ENCODE data around the gene PTCSC3.
"Not testable (repeated sequence)": the region's sequence is repeated elsewhere in the genome, so short reads cannot be mapped to it uniquely, and the experiment has no call there.

The PTCSC3 gene

DNA sequence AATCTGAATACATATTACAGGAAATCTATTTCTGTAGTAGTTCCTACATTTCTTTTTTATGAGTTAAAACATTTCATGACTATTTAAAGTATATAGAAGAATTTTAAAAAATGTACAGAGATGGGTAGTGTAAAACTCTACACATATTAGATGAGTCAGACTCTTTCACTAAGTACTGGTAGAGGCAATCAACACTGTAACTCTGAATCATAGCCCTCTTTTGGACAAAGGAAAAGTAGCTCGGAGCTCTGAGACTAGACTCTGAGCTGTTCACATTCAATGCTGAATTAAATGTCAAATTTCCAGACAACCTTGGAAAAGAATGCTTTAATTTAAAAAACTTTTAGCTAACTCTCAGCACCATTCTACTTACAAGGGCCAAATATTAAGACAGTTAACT is 3.4 kb downstream of the PTCSC3 start:
- no peak for DNase-seq (ENCODE audit: low spot score)

DNA sequence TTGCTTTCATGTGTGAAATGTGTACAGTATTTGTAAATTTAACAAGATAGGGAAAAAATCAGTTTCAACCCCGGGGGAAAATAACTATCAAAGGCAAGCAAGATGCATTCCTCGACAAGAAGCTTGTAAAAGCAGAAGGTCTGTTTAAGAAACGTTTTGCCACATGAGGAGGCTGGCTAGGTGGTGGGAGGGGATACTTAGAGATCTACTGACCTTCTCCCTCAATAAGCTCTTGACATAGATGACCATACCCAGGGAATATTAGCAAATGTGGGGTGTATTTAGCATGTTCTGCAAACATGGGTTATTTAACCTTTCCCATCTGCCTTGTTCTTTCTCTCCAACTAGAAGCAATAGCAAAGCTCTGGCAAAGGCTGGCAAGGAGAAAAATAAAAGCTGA is 4.9 kb downstream of the PTCSC3 start:
- no peak for DNase-seq (ENCODE audit: low spot score)

DNA sequence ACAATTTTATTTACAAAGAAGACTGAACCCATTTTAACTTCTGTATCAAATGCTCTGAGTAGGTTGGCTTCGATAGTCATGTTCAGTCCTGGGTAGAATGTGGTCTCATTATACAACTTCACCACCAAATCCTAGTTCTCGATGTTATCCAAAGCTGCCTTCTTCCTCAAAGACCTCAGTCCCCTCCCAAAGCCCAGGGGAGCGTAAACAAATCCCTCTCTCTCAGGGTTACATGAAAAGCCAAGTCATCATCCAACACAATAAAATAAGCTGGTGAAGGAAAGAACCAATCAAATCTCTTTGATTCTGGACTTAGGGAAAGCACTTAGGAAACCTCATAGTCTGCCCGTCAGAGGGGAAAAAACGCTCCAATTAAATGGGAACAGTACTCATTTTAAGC is 9.1 kb downstream of the PTCSC3 start:
- DNase-seq (ENCODE audit: low spot score): no peak

DNA sequence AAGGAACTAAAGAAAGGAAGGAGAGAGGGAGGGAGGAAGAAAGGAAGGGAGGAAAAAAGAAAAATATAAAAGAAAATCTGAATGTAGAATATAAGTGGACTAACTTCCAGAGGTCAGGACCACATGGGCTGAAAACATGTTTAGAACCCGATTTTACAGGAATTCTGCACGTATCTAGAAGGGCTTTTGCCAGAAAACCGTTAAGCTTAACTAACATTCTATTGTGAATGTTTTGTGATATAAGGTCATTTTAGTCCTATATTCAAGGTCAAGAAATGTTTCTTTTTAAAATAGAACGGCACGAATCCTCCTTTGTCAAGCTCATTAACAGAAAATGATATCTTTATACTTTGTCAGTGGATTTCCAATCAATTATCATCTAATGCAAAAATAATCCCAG is 13.1 kb downstream of the PTCSC3 start:
- no peak for DNase-seq (ENCODE audit: low spot score)

DNA sequence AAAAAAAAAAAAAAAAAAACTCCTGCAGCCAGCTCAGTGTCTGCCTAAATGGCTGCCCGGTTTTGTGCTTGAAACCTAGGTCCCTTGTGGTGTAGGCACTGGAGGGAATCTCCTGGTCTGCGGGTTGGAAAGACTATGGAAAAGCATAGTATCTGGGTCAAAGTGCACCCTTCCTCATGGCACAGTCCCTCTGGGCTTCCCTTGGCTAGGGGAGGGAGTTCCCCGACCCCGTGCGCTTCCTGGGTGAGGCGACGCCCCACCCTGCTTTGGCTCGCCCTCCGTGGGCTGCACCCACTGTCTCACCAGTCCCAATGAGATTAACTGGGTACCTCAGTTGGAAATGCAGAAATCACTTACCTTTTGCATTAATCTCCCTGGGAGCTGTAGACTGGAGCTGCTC is 14.3 kb downstream of the PTCSC3 start:
- DNase-seq (ENCODE audit: low spot score): no peak

DNA sequence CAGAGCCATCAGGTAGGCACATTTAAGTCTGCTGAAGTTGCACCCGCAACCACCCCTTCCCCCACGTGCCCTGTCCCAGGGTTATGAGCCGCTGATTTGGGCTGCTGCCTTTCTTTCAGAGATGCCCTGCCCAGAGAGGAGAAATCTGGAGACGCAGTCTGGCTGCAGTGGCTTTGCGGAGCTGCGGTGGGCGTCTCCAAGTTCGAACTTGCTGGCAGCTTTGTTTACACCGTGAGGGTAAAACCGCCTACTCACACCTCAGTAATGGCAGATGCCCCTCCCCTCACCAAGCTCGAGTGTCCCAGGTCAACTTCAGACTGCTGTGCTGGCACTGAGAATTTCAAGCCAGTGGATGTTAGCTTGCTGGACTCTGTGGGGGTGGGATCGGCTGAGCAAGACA is 14.7 kb downstream of the PTCSC3 start:
- no peak for DNase-seq (ENCODE audit: low spot score)

DNA sequence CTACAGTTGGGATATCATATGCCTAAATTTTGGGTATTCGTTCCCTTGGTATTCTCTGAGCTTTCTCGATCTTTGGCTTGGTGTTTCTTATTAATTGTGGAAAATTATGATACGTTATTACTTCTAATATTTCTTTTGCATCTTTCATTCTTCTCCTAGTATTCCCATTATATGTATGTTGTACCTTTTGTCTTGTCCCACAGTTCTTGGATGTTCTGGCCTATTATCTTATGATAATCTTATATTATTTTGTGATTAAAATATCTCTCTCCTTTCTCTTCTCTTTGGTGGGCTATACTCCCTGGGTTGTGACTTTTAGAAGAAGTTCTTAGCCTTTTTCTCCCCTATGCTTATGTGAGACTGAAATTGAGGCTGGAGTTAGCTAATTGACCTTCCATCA is 25.2 kb downstream of the PTCSC3 start:
- DNase-seq (ENCODE audit: low spot score): no peak

DNA sequence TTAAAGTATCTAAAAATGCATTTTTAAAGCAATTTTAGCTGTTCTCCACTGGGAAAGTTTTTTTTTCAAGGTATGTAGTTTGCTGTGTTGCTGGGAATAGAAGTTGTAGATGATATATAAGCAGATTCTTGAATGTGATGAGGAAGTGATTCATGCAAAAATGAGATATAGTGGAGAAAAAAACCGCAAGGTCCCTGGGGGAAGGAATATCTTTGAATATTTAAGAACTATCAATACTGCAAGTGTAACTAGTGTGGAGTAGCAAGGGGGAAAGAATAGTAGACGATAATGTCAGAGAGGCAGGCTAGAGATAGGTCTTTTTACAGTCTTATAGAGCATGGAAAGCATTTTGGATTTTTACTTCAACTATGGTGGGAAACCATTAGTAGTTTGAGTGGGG is 42.5 kb downstream of the PTCSC3 start:
- no peak for DNase-seq (ENCODE audit: low spot score)

DNA sequence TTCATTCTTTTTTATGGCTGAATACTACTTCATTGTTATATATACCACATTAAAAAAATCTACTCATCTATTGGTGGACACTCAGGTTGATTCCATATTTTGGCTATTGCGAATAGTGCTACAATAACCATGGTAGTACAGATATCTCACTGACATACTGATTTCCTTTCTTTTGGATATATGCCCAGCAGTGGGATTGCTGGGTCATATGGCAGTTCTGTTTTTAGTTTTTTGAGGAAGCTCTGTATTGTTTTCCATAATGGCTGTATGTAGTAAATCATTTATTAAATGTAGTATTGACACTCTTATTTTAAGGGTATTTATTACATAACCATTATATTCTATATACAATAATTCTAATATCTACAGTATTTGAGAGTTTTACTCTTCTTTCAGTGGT is 43.7 kb downstream of the PTCSC3 start:
- no peak for DNase-seq (ENCODE audit: low spot score)

DNA sequence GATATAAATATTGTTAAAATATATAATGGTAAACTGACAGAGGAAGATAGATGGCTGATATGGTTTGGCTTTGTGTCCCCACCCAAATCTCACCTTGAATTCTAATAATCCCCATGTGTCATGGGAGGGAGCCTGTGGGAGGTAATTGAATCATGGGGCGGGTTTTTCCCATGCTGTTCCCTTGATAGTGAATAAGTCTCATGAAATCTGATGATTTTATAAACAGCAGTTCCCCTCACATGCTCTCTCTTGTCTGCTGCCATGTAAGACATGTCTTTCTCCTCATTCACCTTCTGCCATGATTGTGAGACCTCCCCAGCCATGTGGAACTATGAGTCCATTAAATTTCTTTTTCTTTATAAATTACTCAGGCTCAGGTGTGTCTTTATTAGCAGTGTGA is 46.3 kb downstream of the PTCSC3 start:
- no peak for DNase-seq (ENCODE audit: low spot score)

DNA sequence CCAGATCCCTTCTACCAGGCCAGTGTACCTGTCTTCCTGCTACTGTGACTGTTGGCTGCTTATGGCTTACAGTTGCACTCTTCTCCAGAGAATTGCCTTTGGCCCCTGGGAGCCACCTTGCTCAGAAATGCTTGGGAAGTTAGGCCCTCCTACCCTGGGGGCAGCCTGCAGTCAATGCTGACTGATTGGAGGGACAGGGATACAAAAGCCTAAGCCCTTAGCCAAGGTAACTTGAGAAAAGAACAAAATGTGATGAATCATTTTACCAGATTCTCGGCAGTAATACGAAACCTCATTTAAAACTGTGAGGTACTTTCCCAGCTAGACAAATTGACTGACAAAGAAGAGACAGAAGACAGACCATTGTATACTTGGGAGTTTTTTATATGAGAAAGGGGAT is 47.3 kb downstream of the PTCSC3 start:
- no peak for DNase-seq (ENCODE audit: low spot score)

DNA sequence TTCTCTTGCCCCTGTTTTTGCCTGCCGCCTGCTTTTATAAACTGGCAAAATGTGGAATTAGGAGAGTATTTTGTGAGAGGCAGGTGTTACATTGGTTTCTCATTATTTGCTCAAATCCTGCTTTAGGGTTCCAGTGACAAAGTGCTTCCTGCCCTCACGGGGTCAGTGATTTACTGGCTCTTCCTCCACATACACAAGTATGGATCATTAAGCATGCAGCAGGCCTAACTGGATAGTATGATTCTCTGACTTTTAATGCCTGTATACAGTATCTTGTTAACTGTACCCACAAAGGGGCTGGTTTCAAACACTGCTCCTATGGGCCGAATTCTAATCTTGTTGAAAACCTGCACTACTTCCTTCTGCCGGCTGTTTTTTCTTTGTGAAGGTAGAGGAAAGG is 63.2 kb downstream of the PTCSC3 start:
- no peak for DNase-seq (ENCODE audit: low spot score)

DNA sequence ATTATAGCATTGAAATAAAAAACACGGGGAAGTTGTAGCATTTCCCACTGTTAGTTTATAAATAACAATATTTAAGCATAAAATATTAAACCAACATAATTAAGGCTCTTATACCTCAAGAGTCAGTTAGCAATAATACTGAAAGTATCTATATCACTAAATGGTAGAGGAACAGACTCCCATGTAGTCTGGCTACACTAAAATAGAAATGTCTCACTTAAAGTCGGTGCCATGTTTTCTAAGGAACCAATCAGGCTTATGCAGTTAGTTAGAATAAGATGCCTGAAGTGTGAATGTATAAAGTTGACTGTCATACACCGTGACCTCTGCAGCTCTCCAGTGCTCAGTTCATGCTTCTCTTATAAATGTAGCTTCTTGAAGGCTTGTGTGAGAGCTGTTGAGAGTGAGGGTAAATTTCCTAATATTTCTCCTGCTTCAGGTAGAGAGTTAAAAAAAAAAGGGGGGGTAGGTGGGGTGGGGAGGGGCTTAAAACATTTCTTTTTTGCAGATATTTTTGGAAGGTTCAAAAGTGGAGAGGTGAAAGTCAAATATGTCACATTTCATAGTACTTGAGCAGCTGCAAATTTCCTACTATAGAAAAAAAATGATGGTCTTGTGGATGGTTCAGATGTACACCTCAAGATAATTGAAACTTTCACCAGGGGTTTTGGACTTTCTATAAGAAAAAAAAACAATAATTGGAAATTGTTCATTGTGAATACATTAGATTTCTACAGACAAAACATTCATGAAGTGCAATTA is 64.5 kb downstream of the PTCSC3 start:
- no peak for DNase-seq (ENCODE audit: low spot score)

DNA sequence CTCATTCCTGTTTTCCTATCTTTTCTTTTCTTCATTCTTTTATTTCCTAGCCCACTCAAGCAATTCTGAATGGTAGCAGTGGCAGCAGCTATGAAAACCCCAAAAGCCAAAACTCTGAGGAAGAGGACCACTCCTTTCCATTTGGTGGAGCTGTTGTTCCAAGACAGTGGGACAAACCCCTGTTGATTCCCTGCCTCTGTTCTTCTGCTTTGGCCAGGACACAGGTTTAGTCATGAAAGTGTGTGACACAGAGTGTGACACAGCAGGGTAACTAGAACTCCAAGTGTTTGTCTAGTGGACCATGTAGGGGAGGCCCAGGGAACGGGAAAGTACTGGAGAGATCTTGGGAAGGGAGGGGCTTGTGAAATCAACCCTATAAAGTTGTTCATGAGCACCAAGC is 71.1 kb downstream of the PTCSC3 start:
- DNase-seq (ENCODE audit: low spot score): peak; percentile 7

DNA sequence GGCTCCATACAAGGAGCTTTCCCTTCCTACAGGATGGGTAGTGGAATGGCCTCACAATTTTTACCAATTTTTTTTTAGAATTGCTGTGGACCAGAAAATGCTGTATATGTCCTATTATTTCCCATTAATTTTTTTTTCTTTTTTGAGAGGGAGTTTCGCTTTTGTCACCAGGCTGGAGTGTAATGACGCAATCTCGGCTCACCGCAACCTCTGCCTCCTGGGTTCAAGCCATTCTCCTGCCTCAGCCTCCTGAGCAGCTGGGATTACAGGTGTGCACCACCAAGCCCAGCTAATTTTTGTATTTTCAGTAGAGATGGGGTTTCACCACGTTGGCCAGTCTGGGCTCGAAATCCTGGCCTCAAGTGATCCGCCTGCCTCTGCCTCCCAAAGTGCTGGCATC is 72.3 kb downstream of the PTCSC3 start:
- DNase-seq (ENCODE audit: low spot score): not testable (repeated sequence)

DNA sequence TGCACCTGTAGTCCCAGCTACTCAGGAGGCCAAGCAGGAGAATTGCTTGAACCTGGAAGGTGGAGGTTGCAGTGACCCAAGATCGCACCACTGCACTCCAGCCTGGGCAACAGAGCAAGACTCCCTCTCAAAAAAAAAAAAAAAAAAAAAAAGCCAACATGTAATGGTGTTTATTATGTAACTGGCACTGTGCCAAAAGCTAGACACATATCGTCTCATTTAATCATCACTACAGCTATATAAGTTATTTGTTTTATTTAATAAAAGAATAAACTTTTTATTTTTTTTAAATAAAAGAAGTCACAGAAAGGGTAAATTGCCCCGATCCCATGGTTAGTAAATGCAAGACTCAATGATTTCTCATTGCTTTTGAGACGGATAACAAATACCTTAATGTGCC is 76.9 kb downstream of the PTCSC3 start:
- no peak for DNase-seq (ENCODE audit: low spot score)

DNA sequence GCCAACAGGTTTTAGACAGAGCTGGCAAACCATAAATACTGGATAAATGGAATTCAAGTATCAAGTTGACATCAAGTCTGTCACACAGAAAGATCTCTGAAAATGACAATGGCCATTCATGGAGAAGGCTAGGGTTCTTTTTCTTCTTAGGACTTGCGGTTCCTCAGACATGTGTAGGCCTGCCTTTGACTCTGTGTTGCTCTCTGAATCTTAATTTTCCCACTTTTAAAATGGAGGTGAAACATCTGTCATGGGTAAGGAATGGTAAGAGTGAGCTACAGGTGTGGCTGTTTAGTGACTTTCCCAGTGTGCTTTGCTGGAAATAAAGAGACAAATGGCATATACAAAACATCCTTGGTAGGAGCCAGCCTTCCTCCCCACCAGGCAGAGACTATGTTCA is 79.2 kb downstream of the PTCSC3 start:
- DNase-seq (ENCODE audit: low spot score): no peak

DNA sequence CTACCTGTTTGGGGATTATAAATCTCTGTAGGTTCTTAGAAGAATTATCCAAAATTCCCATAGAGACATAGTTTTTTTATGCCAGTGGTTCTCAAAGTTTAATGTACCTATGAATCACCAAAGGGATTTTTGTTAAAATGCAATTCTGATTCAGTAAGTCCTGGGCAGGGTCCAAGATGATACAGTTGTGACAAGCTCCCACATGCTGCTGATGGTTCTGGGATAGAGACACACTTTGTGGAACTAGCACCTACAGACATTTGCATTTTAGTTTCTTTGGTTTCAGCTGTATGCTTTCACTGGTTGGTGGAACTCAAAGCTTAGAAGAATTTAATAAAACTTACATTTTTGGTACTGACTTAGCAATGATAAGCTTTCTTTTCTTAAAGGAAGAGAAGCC is 80.4 kb downstream of the PTCSC3 start:
- DNase-seq (ENCODE audit: low spot score): peak; percentile 10

DNA sequence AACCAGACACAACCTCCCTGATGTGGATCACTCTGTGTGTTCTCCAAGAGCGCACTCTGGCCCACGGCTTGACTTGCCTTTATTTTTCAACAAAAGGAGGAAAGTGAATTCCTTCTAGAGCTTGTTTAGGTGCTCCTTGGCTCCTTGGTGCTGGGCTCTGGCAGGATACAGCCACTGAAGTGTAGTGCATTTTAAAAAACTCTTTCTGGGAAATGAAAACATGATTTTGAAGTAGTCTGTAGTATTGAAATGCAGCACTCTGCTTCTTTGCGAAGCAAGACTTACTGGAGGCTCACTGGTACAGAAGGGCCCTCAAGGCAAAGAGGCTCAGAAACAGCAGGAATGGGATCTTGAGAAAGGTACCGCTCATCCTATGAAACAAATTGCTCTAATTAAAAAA is 81.6 kb downstream of the PTCSC3 start:
- no peak for DNase-seq (ENCODE audit: low spot score)

DNA sequence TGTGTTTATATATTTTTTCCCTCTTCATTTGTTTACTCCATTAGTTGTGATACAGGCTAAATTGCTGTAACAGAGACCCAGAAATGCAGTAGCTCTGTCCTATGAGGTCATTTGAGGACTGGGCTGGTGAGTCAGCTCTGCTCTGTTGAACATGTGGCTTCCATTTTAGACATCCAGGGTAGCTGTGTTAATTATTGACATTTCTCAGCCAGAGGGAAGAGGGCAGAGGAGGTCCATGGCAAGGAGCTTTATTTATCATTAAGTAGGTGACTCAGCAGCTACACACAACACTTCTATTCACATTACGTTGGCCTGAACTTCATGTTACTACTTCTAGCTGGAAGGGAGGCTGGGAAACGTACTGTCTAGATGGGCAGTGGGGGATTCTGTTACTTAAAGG is 85.4 kb downstream of the PTCSC3 start:
- peak; percentile 85 for DNase-seq (ENCODE audit: low spot score)

DNA sequence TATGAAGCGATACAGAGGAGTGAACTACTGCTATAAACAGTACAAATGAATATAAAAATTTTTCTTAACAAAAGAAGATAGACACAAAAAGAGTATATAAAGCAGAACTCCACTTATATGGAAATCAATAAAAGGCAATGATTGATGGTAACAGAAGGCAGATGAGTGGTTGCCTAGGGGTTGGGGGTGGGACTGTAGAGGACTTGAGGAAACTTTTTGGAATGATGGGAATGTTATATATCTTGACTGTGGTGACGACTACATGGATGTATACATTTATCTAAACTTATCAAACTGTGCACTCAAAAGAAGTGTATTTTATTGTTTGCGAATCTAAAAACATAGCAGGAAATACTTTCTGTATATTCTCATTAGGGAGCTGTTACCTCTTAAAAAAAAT is 89.1 kb downstream of the PTCSC3 start:
- DNase-seq (ENCODE audit: low spot score): no peak

DNA sequence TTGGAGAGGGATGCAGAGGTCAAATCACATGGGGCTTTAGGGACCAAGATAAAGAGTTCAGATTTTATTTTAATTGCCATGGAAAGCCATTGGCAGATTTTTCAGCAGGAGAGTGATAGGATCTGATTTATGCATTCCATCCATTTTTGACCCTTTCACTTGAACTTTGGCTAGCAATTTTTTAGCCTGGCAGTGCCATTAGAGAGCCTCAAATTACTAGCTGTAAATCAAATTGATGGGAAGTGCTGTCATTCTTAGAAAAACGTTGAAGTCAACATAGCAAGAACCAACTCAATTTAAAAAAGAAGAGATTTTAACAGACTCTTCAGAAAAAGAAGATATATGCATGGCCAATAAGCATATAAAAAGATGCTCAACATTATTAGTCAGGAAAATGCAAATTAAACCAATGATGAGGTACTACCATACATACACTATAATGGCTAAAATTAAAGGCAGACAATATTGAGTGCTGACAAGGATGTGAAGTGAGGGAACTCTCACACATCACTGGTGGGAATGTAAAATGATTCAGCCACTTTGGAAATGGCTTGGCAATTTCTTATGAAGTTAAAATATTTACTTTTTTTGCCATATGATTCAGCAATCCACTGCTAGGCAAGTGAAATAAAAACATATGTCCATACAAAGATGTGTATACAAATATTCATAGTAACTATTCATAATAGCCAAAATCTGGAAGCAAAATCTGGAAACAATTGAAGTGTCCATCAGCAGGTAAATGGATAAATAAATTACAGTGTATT is 89.7 kb downstream of the PTCSC3 start:
- no peak for DNase-seq (ENCODE audit: low spot score)

DNA sequence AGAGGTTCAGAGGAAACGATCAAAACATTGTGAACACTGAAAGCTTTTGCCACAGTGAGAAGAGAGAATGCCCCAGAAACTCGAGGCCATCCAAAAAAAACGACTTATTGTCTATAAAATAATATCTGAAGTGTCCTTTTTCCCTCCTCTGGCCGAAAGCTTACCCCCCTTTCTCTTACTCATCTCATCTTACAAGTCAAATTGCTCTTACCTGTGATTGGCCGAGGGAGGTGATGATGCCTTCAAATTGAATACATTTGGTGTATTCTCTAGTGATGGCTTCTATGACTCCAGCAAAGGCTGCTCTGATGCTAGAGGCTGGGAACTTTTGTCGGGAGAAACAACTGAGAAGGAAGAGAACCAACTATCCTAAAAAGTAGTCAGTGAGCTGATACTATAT is 90.7 kb downstream of the PTCSC3 start:
- DNase-seq (ENCODE audit: low spot score): no peak

Measured in AG20443 (cell line).